K562 (cell line): Measurements from ENCODE around the gene VNN1. TPM values are rescaled to one million over a fixed set of nuclear protein-coding genes. Genes with fewer than 3 reads are reported as not detected.

ENCODE experiments used
- polyA plus RNA-seq, 8 experiments: library from polyadenylated mRNA; depleted of rRNA in 4 of 8; stranded (reverse) in 5 of 8; unstranded in 3 of 8; fragments of >200 nt; fragmentation: Nextera tagmentation in 2 of 8; fragmentation: Illumina TruSeq in 1 of 8; extraction: Ambion mirVana in 2 of 8; extraction: Trizol in 1 of 8; gene quantifications; 2 replicates each; pipeline versions ENCODE4 v1.2.1 to v1.2.3, GENCODE V29; 2011 to 2014; ENCODE audit warnings: inconsistent platforms in 1 of 8, missing spikeins in 1 of 8
- total RNA-seq, 7 experiments: library from RNA; depleted of rRNA in 6 of 7; stranded (reverse); fragments of >200 nt in 6 of 7; fragmentation: Illumina TruSeq in 2 of 7; extraction: Trizol in 2 of 7; gene quantifications; 2 replicates each; pipeline versions ENCODE4 v1.2.1 to v1.2.3, GENCODE V29; 2011 to 2021; ENCODE audit warnings: low replicate concordance in 1 of 7

VNN1 gene
- total and polyA plus RNA-seq, 9 of the 15 experiments (the other 6 are each of a cell fraction or from before 2014, with no cell fraction given), result not detected

Other genes starting within 250 kb of the VNN1 start
Only the 7 nearest of the 10 such genes appear.
- not detected in 2 replicates for gene TAAR6, start 143.7 kb downstream of the VNN1 start, total RNA-seq (2014; rRNA removed)
- gene TAAR6, start 143.7 kb downstream of the VNN1 start, total RNA-seq (2014; rRNA removed; fragmentation: Illumina TruSeq; extraction: Trizol), result not detected in 2 replicates
- not detected in 2 replicates for gene TAAR6, start 143.7 kb downstream of the VNN1 start, total RNA-seq (2015; rRNA removed; fragmentation: Illumina TruSeq; extraction: Trizol)
- gene TAAR6, start 143.7 kb downstream of the VNN1 start, total RNA-seq (2021), result not detected in 2 replicates
- gene TAAR6, start 143.7 kb downstream of the VNN1 start, polyA plus RNA-seq (2011; rRNA removed), result not detected in 2 replicates
- not detected in 2 replicates for gene TAAR6, start 143.7 kb downstream of the VNN1 start, polyA plus RNA-seq (2014; fragmentation: Illumina TruSeq; extraction: Trizol)
- not detected for gene TAAR6, start 143.7 kb downstream of the VNN1 start, polyA plus RNA-seq (2014; fragmentation: Nextera tagmentation; extraction: Ambion mirVana)
- not detected in 2 replicates for gene TAAR6, start 143.7 kb downstream of the VNN1 start, polyA plus RNA-seq (2014; rRNA removed)
- gene TAAR5, start 124.3 kb downstream of the VNN1 start, total RNA-seq (2014; rRNA removed), result not detected in 2 replicates
- not detected in 2 replicates for gene TAAR5, start 124.3 kb downstream of the VNN1 start, total RNA-seq (2014; rRNA removed; fragmentation: Illumina TruSeq; extraction: Trizol)
- not detected in 2 replicates for gene TAAR5, start 124.3 kb downstream of the VNN1 start, total RNA-seq (2015; rRNA removed; fragmentation: Illumina TruSeq; extraction: Trizol)
- not detected in 2 replicates for gene TAAR5, start 124.3 kb downstream of the VNN1 start, total RNA-seq (2021)
- not detected in 2 replicates for gene TAAR5, start 124.3 kb downstream of the VNN1 start, polyA plus RNA-seq (2011; rRNA removed)
- not detected in 2 replicates for gene TAAR5, start 124.3 kb downstream of the VNN1 start, polyA plus RNA-seq (2014; fragmentation: Illumina TruSeq; extraction: Trizol)
- not detected for gene TAAR5, start 124.3 kb downstream of the VNN1 start, polyA plus RNA-seq (2014; fragmentation: Nextera tagmentation; extraction: Ambion mirVana)
- not detected in 2 replicates for gene TAAR5, start 124.3 kb downstream of the VNN1 start, polyA plus RNA-seq (2014; rRNA removed)
- gene TAAR2, start 89.8 kb downstream of the VNN1 start, total RNA-seq (2014; rRNA removed), result not detected in 2 replicates
- gene TAAR2, start 89.8 kb downstream of the VNN1 start, total RNA-seq (2014; rRNA removed; fragmentation: Illumina TruSeq; extraction: Trizol), result not detected in 2 replicates
- not detected in 2 replicates for gene TAAR2, start 89.8 kb downstream of the VNN1 start, total RNA-seq (2015; rRNA removed; fragmentation: Illumina TruSeq; extraction: Trizol)
- not detected in 2 replicates for gene TAAR2, start 89.8 kb downstream of the VNN1 start, total RNA-seq (2021)
- not detected in 2 replicates for gene TAAR2, start 89.8 kb downstream of the VNN1 start, polyA plus RNA-seq (2011; rRNA removed)
- gene TAAR2, start 89.8 kb downstream of the VNN1 start, polyA plus RNA-seq (2014; fragmentation: Illumina TruSeq; extraction: Trizol), result not detected in 2 replicates
- gene TAAR2, start 89.8 kb downstream of the VNN1 start, polyA plus RNA-seq (2014; fragmentation: Nextera tagmentation; extraction: Ambion mirVana), result not detected
- gene TAAR2, start 89.8 kb downstream of the VNN1 start, polyA plus RNA-seq (2014; rRNA removed), result not detected in 2 replicates
- gene TAAR1, start 54.9 kb downstream of the VNN1 start, total RNA-seq (2014; rRNA removed), result not detected in 2 replicates
- gene TAAR1, start 54.9 kb downstream of the VNN1 start, total RNA-seq (2014; rRNA removed; fragmentation: Illumina TruSeq; extraction: Trizol), result not detected in 2 replicates
- gene TAAR1, start 54.9 kb downstream of the VNN1 start, total RNA-seq (2015; rRNA removed; fragmentation: Illumina TruSeq; extraction: Trizol), result not detected in 2 replicates
- gene TAAR1, start 54.9 kb downstream of the VNN1 start, total RNA-seq (2021), result not detected in 2 replicates
- not detected in 2 replicates for gene TAAR1, start 54.9 kb downstream of the VNN1 start, polyA plus RNA-seq (2011; rRNA removed)
- not detected in 2 replicates for gene TAAR1, start 54.9 kb downstream of the VNN1 start, polyA plus RNA-seq (2014; fragmentation: Illumina TruSeq; extraction: Trizol)
- not detected for gene TAAR1, start 54.9 kb downstream of the VNN1 start, polyA plus RNA-seq (2014; fragmentation: Nextera tagmentation; extraction: Ambion mirVana)
- not detected in 2 replicates for gene TAAR1, start 54.9 kb downstream of the VNN1 start, polyA plus RNA-seq (2014; rRNA removed)
- 0.20 TPM in 1 of 2 replicates, not detected in the other for gene VNN2, start 43.8 kb upstream of the VNN1 start, total RNA-seq (2014; rRNA removed)
- 0.13 and 0.29 TPM in 2 replicates for gene VNN2, start 43.8 kb upstream of the VNN1 start, total RNA-seq (2014; rRNA removed; fragmentation: Illumina TruSeq; extraction: Trizol)
- gene VNN2, start 43.8 kb upstream of the VNN1 start, total RNA-seq (2015; rRNA removed; fragmentation: Illumina TruSeq; extraction: Trizol), result 0.36 and 0.64 TPM in 2 replicates
- gene VNN2, start 43.8 kb upstream of the VNN1 start, total RNA-seq (2021), result 0.11 and 0.27 TPM in 2 replicates
- gene VNN2, start 43.8 kb upstream of the VNN1 start, polyA plus RNA-seq (2011; rRNA removed), result 0.08 and 0.20 TPM in 2 replicates
- 0.19 and 0.27 TPM in 2 replicates for gene VNN2, start 43.8 kb upstream of the VNN1 start, polyA plus RNA-seq (2014; fragmentation: Illumina TruSeq; extraction: Trizol)
- under 1 TPM; 0.21 to 0.34 TPM for gene VNN2, start 43.8 kb upstream of the VNN1 start, polyA plus RNA-seq (2014; fragmentation: Nextera tagmentation; extraction: Ambion mirVana)
- gene VNN2, start 43.8 kb upstream of the VNN1 start, polyA plus RNA-seq (2014; rRNA removed), result 0.12 and 1.6 TPM in 2 replicates
- gene SLC18B1, start 84.6 kb upstream of the VNN1 start, total RNA-seq (2014; rRNA removed), result 26.4 and 28.2 TPM in 2 replicates
- 44.7 and 49.6 TPM in 2 replicates for gene SLC18B1, start 84.6 kb upstream of the VNN1 start, total RNA-seq (2014; rRNA removed; fragmentation: Illumina TruSeq; extraction: Trizol)
- 19.5 and 23.5 TPM in 2 replicates for gene SLC18B1, start 84.6 kb upstream of the VNN1 start, total RNA-seq (2015; rRNA removed; fragmentation: Illumina TruSeq; extraction: Trizol)
- gene SLC18B1, start 84.6 kb upstream of the VNN1 start, total RNA-seq (2021), result 33.2 and 37.5 TPM in 2 replicates
- gene SLC18B1, start 84.6 kb upstream of the VNN1 start, polyA plus RNA-seq (2011; rRNA removed), result 25.7 and 49.1 TPM in 2 replicates
- 35.6 and 41.5 TPM in 2 replicates for gene SLC18B1, start 84.6 kb upstream of the VNN1 start, polyA plus RNA-seq (2014; fragmentation: Illumina TruSeq; extraction: Trizol)
- gene SLC18B1, start 84.6 kb upstream of the VNN1 start, polyA plus RNA-seq (2014; fragmentation: Nextera tagmentation; extraction: Ambion mirVana), result 10 to 100 TPM; 10.4 to 14.5 TPM
- gene SLC18B1, start 84.6 kb upstream of the VNN1 start, polyA plus RNA-seq (2014; rRNA removed), result 32.0 and 39.9 TPM in 2 replicates
- 2,497 and 2,891 TPM in 2 replicates for gene RPS12, start 100.5 kb upstream of the VNN1 start, total RNA-seq (2014; rRNA removed)
- 3,394 and 3,487 TPM in 2 replicates for gene RPS12, start 100.5 kb upstream of the VNN1 start, total RNA-seq (2014; rRNA removed; fragmentation: Illumina TruSeq; extraction: Trizol)
- 2,347 and 2,541 TPM in 2 replicates for gene RPS12, start 100.5 kb upstream of the VNN1 start, total RNA-seq (2015; rRNA removed; fragmentation: Illumina TruSeq; extraction: Trizol)
- gene RPS12, start 100.5 kb upstream of the VNN1 start, total RNA-seq (2021), result 1,973 and 2,048 TPM in 2 replicates
- gene RPS12, start 100.5 kb upstream of the VNN1 start, polyA plus RNA-seq (2011; rRNA removed), result 5,249 and 6,224 TPM in 2 replicates
- gene RPS12, start 100.5 kb upstream of the VNN1 start, polyA plus RNA-seq (2014; fragmentation: Illumina TruSeq; extraction: Trizol), result 1,443 and 1,772 TPM in 2 replicates
- gene RPS12, start 100.5 kb upstream of the VNN1 start, polyA plus RNA-seq (2014; fragmentation: Nextera tagmentation; extraction: Ambion mirVana), result 1,000 to 10,000 TPM; 2,016 to 3,006 TPM
- 2,945 and 3,407 TPM in 2 replicates for gene RPS12, start 100.5 kb upstream of the VNN1 start, polyA plus RNA-seq (2014; rRNA removed)